ENCODE measurements around the gene SDK1.

SDK1 gene

GRCh38 chr7:3300651-3301448, at the start of gene SDK1:
SDK1 (plus strand) TSS chr7:3301252; CDS start chr7:3301587, 335 bp downstream.
- peak; percentile 93 for DNase-seq

- DNase-seq: no peak
These were observed 46.3 kb upstream of the SDK1 start for GRCh38 chr7:3254718-3255117.

GRCh38 chr7:3259711-3260400, 41.2 kb upstream of the SDK1 start:
- no peak for DNase-seq

- no peak for DNase-seq
These were observed 40.7 kb upstream of the SDK1 start for GRCh38 chr7:3260401-3260715.

- DNase-seq: no peak
These were observed 36.2 kb upstream of the SDK1 start for GRCh38 chr7:3264693-3265339.

- DNase-seq: no peak
These were observed 35.7 kb upstream of the SDK1 start for GRCh38 chr7:3265388-3265787.

- no peak for DNase-seq
These were observed 34.8 kb upstream of the SDK1 start for GRCh38 chr7:3266240-3266639.

GRCh38 chr7:3267966-3268690, 32.9 kb upstream of the SDK1 start:
- DNase-seq: no peak

- no peak for DNase-seq
These were observed 30.7 kb upstream of the SDK1 start for GRCh38 chr7:3270362-3270761.

- no peak for DNase-seq
These were observed 29.8 kb upstream of the SDK1 start for GRCh38 chr7:3271298-3271697.

- DNase-seq: no peak
These were observed 28.3 kb upstream of the SDK1 start for GRCh38 chr7:3272691-3273141.

- DNase-seq: no peak
These were observed 26.9 kb upstream of the SDK1 start for GRCh38 chr7:3274131-3274530.

- no peak for DNase-seq
These were observed 23.2 kb upstream of the SDK1 start for GRCh38 chr7:3277604-3278572.

- DNase-seq: no peak
These were observed 21.8 kb upstream of the SDK1 start for GRCh38 chr7:3279147-3279818.

- no peak for DNase-seq
These were observed 20.6 kb upstream of the SDK1 start for GRCh38 chr7:3280445-3280844.

GRCh38 chr7:3280946-3281656, 20.0 kb upstream of the SDK1 start:
- DNase-seq: no peak

GRCh38 chr7:3282457-3282856, 18.6 kb upstream of the SDK1 start:
- no peak for DNase-seq

GRCh38 chr7:3283130-3283704, 17.8 kb upstream of the SDK1 start:
- no peak for DNase-seq

GRCh38 chr7:3285652-3286051, 15.4 kb upstream of the SDK1 start:
- no peak for DNase-seq

GRCh38 chr7:3289996-3290395, 11.1 kb upstream of the SDK1 start:
- no peak for DNase-seq

Measured in stimulated activated CD4-positive, alpha-beta T cell treated with anti-CD3 and anti-CD28 coated beads, Interleukin-12 subunit alpha, Interleukin-12 subunit beta, amount 100 ng/mL, for 4 hours (primary cell).